OCI-M2 (cell line): Measurements from ENCODE around the gene TMEM238.
"Not testable (repeated sequence)": the region's sequence is repeated elsewhere in the genome, so short reads cannot be mapped to it uniquely, and the experiment has no call there.

ENCODE experiments used
- DNase-seq: peaks from one replicate; lab custom pipeline; 2025; ENCODE audit not compliant: unreplicated experiment; lab: John Stamatoyannopoulos, UW

Gene TMEM238

DNA sequence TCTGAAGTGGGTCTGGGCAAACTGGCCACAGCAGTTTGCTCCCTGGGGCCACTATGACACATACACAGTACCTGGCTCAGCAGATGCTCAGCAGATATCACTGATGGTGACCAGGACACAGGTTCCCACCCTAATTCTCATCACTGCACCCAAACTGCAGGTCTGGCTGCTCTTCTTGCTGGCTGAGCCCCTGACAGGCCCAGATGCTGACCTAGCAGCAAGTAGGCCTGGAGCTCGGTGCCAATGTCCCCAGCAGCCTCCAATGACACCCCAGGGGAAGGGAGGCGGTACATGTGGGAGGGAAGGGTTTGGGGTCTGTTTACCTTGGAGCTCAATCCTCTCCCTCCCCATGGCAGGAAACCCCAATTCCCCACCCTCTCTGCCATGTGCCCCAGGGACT lies 18.4 kb upstream of the TMEM238 start:
- no peak for DNase-seq

- DNase-seq = not testable (repeated sequence)
These were observed 17.3 kb upstream of the TMEM238 start for GRCh38 chr19:55401390-55401789.

- DNase-seq = no peak
These were observed 16.4 kb upstream of the TMEM238 start for GRCh38 chr19:55400281-55401087.

DNA sequence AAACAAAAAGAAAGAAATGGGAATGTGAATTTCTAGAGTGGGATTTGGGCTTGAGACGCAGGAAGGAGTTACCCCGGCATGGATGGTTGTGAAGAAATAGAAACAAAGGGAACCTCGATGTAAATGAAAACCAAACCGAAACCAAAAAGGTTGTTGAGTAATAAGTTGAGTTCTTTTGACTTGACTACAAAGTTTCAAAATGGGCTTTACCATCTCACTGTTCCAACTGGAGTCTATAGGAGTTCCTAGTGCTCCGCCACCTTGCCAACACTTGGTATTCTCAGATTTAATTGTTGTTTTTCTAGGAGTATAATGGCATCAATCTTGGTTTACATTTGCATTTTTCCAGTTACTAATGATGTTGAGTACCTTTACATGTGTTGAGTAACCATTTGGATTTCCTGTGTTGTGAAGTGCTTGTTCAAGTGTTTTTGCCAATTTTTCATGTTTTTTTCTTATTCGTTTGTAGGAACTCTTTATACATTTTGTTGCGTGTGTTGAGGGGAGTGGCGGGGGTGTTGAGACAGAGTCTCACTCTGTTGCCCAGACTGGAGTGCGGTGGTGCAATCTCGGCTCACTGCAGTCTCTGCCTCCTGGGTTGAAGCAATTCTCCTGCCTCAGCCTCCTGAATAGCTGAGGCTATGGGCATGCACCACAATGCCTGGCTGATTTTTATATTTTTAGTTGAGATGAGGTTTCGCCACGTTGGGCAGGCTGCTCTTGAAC lies 14.3 kb upstream of the TMEM238 start:
- no peak for DNase-seq

GRCh38 chr19:55392820-55393761 lies 9.0 kb upstream of the TMEM238 start:
- no peak for DNase-seq

GRCh38 chr19:55391702-55392615 lies 7.9 kb upstream of the TMEM238 start:
- no peak for DNase-seq

- no peak for DNase-seq
These were observed 7.1 kb upstream of the TMEM238 start for GRCh38 chr19:55391191-55391670.

DNA sequence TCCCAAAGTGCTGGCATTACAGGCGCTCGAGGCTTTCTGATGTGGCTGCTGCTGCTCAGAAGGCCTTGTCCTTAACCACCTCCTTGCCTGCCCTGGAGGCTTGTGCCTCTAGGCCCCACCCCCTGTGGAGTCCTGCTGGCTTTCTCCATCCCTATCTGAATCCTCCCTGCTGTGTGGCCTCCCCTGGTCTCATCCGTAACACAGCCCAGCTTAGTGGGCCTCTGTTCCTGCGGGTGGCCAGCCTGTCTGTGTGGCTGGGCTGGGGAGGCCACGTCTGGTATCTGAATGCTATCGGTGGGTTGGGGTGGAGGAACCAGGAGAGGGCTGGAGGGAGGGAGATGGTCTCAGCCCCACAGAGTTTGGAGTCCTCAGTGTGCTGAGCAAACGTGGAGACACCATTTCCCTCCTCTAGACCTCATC lies 6.4 kb upstream of the TMEM238 start:
- DNase-seq = no peak

GRCh38 chr19:55389386-55390317 lies 5.6 kb upstream of the TMEM238 start:
- no peak for DNase-seq

GRCh38 chr19:55387736-55388497 lies 3.8 kb upstream of the TMEM238 start:
- no peak for DNase-seq

- DNase-seq = no peak
These were observed 2.4 kb upstream of the TMEM238 start for GRCh38 chr19:55386493-55386971.

DNA sequence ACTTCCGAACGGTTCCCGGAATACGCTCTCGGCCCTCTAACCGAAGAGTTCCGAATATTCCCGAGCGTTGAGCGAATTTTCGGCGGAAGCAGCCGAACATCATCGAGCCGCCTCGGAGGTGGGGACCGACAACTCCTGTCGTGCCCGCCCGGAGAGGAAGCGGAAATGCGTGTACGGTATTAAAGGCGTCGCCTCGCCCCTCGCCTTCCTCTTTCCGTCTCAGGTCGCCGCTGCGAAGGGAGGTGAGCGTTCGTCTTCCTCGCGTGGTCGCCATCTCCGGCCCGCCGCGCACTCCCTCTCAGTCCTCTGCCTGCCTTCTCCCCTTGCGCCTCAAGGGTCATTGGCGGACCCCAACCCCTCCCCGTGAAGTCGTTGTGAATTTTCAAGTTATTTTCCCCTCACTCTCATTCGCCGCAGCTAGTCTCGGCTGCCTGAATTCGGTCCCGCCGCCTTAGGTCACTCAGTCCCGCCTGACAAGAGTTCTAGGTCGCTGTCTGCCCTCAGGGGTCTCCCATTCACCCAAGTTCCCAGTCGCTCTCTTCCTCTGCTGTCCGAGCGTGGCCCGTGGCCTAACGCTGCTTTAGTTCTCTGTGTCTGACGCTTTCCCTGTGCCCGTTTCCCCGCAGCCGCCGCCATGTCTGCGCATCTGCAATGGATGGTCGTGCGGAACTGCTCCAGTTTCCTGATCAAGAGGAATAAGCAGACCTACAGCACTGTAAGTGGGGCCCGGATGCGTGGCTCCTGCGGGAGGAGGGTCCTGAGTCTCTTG lies 1.8 kb upstream of the TMEM238 start, which contains the start of gene RPL28:
Gene RPL28, plus strand, starts transcription at position 209 of the 769 bp plus-strand sequence. Its CDS starts 426 bp downstream, at position 635.
- DNase-seq = peak; percentile 99

- DNase-seq = peak; percentile 99
These were observed 1.0 kb upstream of the TMEM238 start for GRCh38 chr19:55384920-55385723.

GRCh38 chr19:55383279-55384130 lies 587 bp downstream of the TMEM238 start:
- no peak for DNase-seq

DNA sequence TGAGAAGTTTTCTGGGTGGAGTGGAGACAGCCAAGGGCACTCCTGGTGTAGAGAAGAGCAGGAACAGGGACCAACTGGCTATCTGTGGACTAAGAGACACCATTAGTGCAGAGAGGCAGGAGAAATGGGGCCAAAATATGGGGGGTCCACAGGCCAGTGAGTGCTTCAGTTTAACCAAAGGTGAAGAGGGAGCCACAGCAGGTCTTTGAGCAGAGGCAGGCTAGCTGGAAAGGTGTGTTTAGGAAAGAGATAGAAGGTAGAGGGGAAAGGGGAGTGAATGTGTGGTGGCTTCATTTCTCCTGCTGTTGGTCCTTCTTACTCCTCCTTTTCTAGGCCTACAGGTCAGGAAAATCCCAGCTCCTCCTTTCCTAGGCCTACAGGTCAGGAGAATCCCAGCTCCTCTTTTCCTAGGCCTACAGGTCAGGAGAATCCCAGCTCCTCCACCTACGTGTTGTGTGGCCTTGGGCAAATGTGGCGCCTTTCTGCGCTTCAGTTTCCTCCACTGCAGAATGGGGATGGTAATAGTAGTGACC lies 1.5 kb downstream of the TMEM238 start:
- no peak for DNase-seq
